CD4-positive, alpha-beta T cell treated with Interleukin-4 for 1 hour (primary cell): ENCODE data around the gene MAGI2.
"Not testable (repeated sequence)": the region's sequence is repeated elsewhere in the genome, so short reads cannot be mapped to it uniquely, and the experiment has no call there.

Source experiments
- DNase-seq, 2 donors: peaks; one replicate each; pipeline ENCODE4 v3.0.0-alpha.2; 2020 to 2022

The MAGI2 gene

DNA sequence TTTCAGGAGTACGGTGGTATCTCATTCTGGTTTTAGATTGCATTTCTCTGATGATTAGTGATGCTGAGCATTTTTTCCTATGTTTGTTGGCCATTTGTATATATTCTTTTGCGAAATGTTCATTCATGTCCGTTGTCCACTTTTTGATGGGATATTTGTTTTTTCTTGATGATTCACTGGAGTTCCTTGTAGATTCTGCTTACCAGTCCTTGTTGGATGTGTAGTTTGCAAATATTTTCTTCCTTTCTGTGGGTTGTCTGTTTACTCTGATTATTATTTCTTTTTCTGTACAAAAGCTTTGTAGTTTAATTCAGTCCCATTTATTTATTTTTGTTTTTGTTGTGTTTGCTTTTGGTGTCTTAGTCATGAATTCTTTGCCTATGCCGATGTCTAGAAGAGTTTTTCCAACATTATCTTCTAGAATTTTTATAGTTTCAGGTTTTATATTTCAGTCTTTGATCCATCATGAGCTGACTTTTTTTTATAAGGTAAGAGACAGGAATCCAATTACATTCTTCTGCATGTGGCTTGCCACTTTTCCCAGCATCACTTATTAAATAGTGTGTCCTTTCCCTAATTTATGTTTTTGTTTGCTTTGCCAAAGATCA is 320.5 kb downstream of the MAGI2 start:
- DNase-seq = no peak

DNA sequence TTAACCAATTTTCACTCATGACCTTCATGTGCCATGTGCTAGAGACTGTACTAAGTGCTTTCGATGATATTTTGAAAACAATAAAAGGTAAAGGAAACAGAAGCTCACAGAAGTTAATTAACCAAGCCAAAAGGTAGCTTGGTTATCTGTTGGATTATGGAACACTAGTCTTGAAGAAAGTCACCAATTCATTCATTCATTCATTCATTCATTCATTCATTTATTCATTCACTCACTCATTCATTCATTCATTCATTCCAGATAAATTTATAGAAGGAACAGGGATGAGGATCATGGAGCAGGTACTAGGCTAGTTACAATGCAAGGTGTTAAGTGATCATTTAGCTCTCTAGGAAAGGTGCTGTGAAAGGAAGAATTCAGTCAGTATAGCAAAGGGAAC is 322.8 kb downstream of the MAGI2 start:
- DNase-seq = no peak

DNA sequence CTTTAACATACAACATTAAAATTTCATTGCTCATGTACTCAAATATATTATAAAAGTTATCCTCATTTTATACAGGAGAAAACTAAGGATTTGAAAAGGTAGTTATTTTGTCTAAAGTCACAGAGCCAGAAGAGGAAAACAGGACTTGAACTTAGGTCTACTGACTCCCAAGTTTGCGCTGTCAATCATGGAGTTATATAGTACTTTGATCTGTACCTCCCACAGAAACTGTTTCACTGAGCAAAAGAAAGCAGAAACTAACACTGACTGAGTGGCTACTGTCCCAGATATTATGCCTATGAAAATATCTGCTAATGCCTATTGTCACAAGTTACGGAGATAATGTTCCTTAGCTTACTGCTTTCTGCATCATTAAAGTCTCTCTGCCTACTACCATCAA is 329.1 kb downstream of the MAGI2 start:
- DNase-seq = no peak

DNA sequence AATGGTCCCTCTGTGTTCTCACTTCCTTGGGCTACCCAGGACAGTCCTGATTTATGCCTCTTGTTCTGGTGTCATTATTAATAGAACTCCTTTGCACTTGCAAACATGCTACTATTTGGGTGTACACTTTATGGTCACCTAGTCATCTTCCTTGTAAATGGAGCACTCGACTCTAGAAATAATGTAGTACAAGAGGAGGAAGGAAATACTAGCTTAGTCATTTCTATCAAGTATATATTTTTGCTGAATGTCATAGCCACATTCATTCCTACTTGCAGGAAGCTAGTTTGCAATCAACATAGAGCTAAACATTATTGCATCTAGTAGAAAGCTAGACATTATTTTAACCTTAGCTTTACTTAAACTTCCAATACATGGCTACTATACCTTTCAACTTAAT is 335.3 kb downstream of the MAGI2 start:
- no peak for DNase-seq

DNA sequence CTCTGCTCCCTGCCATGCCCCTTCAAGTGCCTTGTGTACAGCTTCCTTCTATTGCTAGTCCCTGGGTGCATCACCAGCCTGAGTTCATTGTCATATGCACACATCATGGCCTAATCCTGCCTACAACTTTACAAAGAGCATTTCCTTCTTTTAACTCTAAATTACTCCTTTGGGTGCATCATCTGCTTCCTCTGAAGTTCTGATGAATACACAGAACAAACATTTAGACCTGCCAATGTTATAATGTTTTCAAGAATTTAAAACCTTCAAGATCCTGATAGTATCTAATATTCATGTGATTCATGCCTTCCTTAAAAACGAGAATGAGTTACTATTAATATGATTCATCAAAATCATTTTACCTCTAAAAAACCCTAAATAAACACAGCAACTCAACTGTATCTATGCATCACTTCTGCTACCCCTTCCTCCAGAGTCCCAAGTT is 357.1 kb downstream of the MAGI2 start:
- DNase-seq = no peak

DNA sequence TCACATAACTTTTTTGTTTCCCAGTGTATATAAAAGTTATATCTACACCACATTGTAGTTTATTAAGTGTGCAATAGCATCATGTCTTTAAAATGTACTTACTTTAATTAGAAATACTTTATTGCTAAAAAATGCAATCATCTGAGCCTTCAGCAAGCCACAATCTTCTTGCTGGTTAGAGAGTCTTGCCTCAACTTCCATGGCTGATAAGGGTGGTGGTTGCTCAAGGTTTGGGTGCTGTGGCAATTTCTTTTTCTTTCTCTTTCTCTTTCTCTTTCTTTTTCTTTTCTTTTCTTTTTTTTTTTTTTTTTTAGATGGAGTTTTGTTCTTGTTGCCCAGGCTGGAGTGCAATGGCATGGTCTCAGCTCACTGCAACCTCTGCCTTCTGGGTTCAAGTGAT is 360.0 kb downstream of the MAGI2 start:
- DNase-seq = no peak

DNA sequence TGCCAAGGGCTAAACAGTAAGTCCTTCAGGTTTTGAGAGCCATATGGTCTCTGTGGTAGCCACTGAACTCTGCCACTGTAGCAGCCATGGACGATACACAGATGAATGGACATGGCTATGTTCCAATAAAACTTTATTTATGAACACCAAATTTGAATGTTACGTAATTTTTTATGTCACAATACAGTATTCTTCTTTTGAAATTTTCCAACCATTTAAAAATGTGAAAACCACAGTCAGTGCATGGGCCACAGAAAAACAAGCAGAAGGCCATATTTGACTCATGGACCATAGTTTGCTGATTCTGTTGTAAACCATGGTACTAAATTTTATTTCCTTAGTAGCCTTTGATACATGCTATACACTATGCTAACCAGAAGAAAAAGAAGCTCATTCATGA is 361.8 kb downstream of the MAGI2 start:
- DNase-seq = no peak

DNA sequence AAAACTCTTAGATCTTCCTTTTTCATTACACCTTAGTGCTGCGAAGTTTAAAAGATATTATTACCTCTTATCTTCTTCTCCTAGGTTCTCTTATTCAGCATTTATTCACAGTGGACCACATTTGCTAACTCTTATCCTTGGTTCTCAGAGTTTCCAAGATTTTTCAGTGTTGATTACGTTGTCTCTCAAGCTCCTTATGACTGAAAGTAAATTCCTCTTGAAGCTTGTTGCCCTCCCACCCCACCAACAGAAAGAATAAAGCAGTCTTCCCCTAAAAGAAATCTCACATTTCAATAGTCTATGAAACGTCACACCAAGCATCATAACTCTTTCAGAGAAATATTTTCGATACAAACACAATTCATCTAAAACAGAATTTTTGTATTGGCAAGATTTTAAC is 362.5 kb downstream of the MAGI2 start:
- DNase-seq = no peak

DNA sequence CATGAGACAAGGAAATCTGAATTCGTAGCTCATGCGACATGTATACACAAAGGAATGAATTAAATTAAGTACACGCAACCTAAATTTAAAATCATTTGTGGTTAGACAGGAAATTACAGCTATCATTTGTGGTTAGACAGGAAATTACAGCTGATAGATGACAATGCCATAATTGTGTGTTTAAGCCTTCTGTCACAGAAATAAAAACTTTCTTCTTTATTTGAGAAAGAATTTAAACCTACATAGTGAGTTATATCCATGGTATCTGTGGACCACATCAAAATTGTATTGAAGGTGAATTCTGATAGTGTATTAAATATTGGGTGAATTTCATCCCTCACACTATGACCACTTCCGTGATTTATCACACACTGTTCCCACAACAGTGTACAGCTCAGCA is 362.9 kb downstream of the MAGI2 start:
- DNase-seq = no peak

DNA sequence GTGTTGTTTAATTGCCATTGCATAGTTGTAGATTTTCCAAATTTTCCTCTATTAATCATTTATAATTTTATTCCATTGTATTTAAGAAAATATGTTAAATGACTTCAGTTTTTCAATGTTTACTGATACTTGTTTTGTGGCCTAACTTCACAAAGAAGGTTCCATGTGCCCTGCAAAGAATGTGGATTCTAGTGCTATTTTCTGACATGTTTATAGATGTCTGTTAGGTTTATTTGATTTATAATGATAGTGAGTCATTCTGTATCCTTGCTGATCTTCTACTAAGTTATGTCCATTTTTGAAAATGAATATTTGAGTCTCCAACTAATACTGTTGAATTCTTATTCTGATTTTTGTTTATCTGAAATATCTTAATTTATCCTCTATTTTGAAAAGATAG is 369.0 kb downstream of the MAGI2 start:
- DNase-seq = no peak

DNA sequence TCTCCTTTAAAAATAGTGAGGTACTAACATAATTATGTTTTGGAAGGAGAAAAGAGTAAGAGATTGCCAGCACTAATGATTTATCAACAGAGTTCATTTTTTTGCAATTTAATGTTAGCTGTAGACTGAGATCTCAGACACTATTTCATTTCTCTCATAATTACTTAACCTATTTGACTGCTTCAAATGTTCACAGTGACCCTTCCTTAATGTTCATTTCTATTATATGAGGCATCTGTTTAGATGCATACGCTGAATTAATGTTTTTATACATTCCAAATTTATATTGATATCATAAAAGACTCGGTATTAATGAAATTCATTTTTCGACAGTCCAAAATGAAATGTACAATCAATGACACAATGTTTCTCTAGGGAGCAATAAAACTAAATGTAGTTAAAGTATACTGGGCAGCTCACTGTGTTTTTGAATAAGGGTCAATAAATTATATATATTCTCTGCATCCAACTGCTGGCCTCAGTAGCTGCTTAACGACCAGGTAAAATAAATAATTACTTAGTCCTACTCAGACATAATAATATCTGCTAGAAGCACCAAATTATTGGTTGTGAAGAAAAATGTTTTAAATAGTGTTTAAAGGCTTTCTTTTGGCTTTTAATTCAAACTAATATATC is 373.4 kb downstream of the MAGI2 start:
- no peak for DNase-seq

DNA sequence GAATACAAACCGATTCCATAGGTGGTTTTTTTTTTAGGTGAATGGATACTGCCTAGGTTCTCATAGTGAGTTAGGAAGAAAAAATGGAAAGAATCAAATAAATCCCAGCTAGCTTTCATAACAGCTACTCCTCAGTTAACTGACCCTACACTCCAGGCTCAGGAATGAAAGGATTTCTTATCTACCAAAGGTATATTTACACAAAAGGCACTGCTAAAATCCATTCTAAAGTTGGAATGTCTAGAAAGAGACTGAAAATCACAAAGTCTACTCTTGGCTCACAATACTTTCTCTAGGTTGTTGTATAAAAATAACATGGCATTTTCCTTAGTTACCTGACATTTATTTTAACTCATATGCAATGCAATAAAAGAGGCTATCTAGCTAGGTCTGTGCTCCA is 375.2 kb downstream of the MAGI2 start:
- no peak for DNase-seq

DNA sequence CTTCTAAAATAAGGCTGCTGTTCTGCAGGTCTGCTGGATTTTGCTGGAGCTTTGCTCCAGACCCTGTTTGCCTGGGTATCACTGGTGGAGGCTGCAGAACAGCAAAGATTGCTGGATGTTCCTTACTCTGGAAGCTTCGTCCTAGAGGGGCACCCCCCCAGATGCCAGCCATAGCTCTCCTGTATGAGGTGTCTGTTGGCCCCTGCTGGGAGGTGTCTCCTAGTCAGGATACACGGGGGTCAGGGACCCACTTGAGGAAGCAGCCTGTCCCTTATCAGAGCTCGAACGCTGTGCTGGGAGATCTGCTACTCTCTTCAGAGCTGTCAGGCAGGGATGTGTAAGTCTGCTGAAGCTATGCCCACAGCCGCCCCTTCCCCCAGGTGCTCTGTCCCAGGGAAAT is 382.3 kb downstream of the MAGI2 start:
- not testable (repeated sequence) for DNase-seq

DNA sequence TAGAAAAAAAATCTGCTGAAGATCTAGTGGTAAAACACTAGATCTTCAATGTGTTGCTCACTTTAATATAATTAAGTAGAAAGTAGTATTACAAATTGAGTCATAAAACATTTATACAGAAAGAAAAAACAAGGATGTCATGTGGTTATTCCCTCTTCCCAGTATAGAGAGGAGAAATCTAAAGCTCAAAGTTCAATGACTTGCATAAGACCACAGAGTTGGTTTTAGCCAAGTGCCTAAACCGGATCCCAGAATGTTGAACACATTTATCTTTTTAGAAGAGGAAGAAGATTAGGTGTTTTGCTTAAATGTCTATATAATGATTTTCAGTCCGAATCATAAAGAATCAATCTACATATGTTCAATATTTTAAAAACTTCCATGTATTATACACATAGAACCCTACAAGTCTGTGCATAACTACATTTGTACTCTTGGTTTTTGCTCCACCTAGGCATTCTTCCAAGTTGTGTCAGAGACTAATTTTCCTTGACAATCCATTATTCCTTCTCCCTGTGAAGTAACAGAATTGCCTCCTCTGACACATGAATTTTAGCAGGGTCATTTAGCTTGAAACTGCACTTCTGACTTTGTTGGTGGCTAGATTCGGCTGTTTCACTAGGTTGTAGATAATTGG is 389.2 kb downstream of the MAGI2 start:
- no peak for DNase-seq

DNA sequence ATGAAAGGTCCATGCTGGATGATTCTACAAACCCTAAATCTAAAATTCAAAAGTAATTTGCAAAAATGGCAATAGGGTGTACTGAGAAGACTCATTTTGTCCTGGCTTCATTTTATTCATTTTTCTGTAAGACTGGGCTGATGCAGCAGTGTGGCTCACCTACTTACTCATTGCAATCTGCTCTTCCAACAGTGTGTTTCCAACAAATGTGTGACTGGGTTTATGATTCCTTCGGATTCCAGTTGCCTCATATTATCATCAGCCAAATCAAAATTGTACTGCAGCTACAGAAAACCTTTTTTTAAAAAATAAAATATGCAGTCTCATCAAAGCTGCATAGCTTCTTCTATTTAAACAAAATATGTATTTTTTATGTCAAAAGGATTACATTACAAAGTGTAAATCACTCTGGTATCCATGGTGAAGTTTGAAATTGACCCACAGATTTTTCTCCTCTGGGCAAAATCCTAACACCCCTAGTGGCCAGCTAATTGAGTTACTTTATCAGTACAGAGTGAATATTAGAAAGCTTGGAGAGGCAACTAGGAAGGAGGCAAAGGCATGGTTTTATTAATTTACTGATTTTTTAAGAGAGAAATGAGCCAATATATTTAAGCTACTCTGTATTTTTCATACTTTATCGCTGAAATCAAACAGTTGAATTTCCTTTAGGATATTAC is 390.3 kb downstream of the MAGI2 start:
- DNase-seq = no peak

DNA sequence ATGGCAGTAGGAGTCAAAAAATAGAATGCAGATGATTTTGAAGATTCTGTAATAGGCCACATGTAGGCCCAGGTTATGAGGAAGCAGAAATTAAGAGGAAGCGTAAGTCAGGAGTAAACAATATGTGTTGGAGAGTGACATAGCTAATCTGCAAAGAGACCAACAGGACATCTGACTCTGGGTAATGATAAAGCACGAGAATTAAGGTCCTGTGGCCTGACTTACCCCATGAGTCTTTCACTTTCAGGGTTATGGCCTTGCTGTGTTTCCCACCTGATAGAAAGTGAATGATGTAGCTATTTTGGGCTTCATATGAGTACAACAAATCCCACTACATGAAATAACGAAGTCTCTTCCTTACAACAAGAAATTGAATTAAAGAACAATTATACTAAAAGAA is 393.0 kb downstream of the MAGI2 start:
- DNase-seq = no peak

DNA sequence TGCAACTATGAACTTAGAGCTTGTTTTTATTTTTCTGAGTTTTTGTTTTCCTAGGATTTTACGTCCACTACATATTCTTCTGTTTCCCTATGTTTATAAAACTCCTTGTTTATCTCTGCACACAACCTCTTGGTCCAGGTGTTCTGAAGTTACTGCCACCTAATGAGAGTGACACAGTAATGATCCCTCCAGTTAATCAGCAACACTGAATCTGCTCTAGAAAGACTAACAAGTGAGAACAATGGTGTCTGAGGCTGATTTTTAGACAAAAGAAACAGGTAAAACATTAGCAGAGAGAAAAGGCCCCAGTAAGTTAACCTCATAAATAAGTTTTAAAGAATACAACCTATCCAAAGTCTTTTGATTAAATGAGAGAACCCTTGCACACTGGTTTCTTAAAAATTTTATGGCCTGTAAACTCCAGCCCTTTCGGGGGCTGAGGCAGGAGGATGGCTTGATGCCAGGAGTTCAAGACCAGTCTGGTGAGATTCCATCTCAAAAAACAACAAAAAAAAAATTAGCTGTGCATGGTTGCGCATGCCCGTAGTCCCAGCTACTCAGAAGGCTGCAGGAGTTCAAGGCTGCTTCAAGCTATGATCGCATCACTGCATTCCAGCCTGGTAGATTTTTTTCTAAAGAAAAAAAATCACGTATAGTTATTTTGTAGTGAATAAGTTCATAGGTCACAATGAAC is 397.6 kb downstream of the MAGI2 start:
- DNase-seq = no peak

DNA sequence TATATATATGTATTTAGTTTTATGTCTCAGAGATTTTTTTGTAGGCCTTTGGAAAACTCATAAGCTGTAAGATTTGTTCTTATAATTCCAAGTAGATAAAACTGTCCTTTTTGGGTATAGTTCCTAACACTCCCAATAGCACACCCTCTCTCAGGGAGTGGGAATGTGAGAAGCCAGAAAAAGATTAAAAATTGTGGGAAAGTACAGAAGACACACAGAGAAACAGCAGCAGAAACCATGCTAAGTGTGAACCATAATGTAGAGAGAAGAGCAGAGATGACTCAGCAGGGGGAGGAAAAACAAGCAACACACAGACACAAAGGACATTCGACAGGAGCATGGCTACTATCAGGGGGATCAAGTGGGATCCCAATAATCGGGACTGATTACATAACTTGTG is 401.6 kb downstream of the MAGI2 start:
- no peak for DNase-seq

DNA sequence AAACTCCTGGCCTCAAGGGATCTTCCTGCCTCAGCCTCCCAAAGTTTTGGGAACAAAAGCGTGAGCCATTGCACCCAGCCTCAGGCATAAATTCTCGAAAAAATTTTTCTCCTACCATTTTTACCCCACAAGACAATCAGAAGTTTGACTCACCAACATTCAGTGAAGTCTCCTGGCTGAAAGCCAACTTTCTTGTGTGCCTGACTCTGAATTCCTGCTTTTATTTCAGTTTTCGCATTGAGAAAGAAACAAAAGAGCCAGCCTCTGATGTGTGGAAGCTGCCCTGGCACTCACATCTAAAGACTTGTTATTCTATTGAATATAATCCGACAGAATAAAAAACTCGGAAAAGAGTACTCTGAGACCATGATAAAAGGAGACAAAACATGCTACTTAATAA is 402.9 kb downstream of the MAGI2 start:
- no peak for DNase-seq

DNA sequence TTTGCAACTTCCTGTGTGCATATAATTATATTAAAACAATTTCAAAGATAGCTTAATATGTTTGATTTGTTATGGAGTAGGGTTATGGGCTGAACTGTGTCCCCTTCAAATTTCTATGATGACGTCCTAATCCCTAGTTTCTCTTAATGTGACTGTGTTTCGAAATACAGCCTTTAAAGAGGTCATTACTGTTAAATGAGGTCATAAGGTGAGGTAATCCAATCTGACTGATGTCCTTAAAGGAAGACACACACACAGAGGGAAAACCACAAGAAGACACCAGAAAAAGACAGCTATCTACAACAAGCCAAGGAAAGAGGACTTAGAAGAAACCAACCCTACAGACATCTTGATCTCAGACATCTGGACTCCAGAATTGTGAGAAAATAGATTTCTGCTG is 407.4 kb downstream of the MAGI2 start:
- DNase-seq = no peak

DNA sequence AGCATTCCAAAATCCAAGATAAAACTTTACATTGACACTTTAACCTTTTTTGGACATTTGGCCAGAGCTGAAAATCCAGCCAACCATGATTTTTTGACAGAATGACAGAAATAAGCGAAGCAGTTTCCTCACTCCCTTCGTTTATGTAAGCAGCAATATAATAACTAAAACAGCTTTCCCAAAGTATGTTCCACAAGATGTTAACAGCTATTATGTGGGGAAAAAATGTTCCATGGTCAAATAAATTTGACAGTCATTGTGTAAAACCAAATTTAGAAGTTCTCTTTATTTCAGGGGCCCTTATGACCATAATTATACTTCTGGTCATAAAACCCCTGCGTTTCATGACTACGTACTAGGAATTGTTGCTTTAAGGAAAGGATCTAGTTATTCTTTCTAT is 416.5 kb downstream of the MAGI2 start:
- DNase-seq = no peak

DNA sequence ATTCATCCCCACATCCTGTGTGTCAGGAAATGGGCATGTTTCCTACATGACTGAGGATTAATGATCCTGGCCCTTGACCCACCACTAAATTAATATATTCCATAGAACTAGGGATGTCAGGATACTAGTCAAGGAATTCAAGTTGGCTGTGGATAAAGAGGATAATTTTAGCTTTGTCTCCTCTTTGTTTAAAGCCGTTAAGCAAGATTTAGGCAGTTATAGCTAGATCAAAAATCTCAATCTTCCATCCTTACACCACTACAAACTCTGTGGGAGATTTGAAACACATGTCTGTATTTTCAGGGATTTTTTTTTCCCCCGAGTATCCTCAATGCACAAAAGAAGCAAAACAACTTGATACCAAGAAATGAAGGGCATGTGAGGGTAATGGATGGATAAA is 417.1 kb downstream of the MAGI2 start:
- DNase-seq = no peak

DNA sequence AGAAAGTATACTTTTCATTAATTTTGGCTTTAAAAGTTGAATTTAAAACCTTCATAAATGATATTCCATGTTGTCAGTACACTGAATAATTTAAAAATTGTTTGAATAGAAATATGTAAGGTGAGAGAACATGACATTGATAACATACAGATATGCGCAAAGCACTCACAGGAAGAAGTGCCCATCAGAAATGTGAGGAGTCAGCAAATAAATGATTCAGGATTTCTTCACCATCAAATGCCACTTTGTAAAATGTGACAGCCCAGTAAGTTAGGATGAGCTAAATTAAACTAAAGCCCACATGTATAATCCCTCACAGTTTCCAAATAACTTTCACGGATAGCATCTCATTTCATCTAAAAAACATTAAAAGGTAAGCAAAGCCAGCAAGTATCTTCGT is 417.6 kb downstream of the MAGI2 start:
- DNase-seq = no peak

DNA sequence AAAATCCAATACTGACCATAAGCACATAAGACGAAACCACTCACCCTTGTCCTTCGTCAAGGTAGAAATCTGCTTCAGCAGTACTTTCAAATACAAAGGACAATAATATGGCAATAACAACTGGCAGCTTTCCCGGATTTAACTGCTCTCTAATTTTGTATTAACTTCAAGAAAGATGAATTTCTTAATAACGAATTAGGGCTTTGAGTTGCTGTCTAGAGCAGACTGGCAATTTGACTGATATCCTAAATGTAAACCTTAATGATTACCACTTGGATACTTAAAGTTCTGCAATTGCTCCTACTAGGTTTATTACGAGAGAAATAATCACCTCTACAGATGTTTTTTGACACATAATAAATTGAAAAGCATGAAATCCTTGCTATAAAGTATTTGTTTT is 418.7 kb downstream of the MAGI2 start:
- DNase-seq = no peak
